LNCaP clone FGC (cell line): ENCODE measurements around the gene TUBB1.
"Not testable (repeated sequence)": the region's sequence is repeated elsewhere in the genome, so short reads cannot be mapped to it uniquely, and the experiment has no call there.

Experiments
- DNase-seq: peaks from one replicate; pipeline ENCODE4 v3.0.0-alpha.2; 2011; ENCODE audit warnings: low read depth
- H3K4me3 ChIP-seq: 2 replicates; pipeline ENCODE4 v1.5.1; 2011; ENCODE audit warnings: mild to moderate bottlenecking, low read depth, low read length, control low read depth
- CTCF ChIP-seq: IDR thresholded peaks from 2 replicates; pipeline ENCODE4 v1.5.1; 2012; ENCODE audit warnings: mild to moderate bottlenecking; ENCODE audit not compliant: control insufficient read depth, insufficient read depth; ENCODE audit errors: extremely low read depth

Gene TUBB1

DNA sequence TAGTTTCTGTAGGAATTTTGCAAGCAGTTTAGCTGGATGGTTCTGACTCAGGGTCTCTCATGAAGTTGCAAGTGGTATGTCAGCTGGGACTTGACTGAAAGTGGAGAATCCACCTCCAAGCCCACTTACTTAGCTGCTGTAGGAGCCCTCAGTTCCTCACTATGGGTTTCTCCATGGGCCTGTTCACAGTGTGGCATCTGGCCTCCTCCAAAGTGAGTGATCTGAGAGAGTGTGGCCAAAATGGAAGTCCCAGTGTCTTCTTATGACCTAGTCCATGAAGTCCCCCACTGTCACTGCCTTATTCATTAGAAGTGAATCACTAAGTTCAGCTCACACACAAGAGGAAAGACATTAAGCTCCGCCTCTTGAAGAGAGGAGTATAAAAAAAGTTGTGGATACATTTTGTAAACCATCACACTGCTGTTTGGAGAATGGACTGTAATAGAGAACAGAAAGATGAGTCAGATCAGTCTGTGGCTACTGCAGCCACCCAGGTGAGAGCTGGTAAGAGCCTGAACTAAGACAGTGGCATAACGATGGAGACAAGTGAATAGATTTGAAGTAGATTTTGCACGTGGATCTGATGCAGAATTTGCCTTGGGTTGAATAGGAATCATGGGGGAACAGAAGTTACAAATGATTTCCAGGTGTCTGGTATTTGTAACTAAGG lies 43.0 kb upstream of the TUBB1 start:
- no peak for TF ChIP-seq CTCF
- DNase-seq = no peak
- H3K4me3 ChIP-seq = no peak overlapping the region

DNA sequence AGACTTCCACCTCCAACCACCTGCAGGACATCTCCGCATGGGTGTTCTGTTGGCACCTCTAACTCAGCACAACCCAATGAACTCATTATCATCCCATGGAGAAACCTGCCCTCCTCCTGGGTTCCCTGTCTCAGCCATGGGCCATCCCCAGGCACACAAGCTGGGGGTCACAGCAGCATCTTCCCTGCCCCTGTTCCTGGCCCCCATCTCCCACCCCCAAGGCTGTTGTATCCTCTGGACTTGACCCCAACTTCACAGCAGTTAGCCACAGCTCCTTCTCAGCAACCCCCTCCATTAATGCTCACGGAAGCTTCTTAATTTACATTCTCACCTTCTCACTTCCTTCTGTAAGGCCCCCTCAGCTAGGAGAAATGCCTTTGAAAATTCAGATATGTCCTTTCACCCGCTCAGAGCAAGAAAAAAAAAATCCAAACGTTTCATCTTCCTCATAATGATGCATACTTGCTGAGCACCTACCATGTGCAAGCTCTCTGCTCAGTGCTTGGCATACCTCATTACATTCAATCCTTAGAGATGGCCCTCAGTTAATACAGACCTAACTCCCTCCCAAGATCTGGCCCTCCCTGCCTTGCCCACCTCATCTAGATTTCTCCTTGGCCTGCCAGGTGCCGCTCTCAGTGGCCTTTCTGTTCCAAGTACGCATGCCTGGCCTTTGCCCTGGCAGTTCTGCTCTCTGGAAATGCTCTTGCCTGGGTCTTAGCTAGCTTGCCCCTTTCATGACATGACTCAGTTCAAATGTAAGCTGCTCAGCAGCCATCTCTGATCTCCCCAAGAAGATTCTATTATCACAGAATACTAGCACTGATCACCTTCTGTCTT lies 40.7 kb upstream of the TUBB1 start:
- no peak for TF ChIP-seq CTCF
- H3K4me3 ChIP-seq = no peak overlapping the region
- no peak for DNase-seq

DNA sequence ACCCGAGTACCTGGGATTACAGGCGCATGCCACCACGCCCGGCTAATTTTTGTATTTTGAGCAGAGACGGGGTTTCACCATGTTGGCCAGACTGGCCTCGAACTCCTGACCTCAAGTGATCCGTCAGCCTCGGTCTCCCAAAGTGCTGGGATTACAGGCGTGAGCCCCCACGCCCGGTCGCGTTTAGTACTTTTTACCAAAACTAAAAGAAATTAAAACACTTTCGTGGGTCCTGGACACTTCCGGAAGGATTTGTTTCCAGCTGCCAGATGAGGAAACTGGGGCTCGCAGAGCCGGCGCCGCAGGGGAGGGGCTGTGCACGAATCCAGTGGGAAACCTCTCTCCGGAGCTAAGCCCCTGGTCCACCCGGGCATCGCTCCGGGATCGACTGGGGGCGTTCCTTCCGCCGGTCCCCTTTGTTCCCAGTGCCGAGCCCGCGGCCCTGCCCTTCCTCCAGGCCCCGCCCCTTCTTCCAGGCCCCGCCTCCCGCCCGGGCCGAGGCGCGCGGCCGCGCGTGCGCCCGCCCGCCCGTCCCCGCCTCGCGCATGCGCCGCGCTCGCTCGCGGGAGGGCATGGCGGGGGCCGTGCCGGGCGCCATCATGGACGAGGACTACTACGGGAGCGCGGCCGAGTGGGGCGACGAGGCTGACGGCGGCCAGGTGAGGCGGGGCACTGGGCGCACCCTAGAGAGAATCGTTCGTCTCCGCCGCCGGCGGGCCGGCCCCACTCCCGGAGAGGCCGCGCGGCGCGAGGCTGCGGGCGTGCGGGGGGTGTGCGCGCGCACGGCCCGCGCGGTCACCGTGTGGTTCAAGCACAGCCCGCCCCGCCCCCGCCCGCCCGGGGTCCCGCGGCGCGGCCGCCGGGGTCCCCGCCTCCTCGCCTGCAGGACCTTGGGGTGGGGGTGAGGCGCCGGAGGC lies 38.3 kb upstream of the TUBB1 start, which contains the start of gene NELFCD:
NELFCD (plus strand) TSS at position 546 of the 917 bp plus-strand sequence; CDS start at position 600, 54 bp downstream.
- peak within 1 kb of the TSS; percentile 78 for H3K4me3 ChIP-seq
- DNase-seq = no peak
- TF ChIP-seq CTCF = no peak

DNA sequence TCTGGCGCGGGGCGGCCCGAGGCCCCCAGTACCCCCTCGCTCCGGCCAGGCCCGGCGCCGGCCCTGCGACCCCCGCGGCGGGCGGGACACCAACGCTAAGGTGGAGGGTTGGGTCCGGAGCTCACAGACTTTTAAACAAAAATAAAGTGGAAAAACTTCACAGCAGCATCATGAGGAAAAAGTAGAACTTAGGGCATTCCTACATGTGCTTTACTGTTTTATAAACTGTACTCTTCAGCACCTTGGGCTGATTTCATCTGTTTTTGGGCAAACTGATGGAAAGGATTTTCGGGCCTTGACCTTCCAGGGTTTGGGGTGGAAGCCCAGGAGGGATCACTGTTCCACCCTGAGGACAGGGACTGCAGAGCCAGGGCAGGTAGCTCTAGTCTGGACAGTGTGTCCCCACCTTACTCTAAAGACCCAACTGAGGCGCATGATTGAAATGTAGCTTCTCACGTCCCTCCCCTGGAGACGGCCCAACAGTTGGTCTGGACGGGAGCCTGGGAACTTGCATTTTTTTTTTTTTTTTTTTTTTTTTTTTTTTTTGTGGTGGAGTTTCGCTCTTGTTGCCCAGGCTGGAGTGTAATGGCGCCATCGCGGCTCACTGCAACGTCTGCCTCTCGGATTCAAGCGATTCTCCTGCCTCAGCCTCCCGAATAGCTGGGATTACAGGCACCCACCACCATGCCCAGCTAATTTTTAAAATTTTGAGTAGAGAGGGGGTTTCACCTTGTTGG lies 37.4 kb upstream of the TUBB1 start:
- no peak for TF ChIP-seq CTCF
- DNase-seq = no peak
- peak overlapping the region; percentile 78 for H3K4me3 ChIP-seq

GRCh38 chr20:58982406-58983114 lies 36.7 kb upstream of the TUBB1 start:
- peak overlapping the region; percentile 78 for H3K4me3 ChIP-seq
- TF ChIP-seq CTCF = no peak
- DNase-seq = no peak

GRCh38 chr20:58983115-58983468 lies 36.1 kb upstream of the TUBB1 start:
- not testable (repeated sequence) for H3K4me3 ChIP-seq, DNase-seq
